HG03095 (cell line): ENCODE data around the gene GK2.

ENCODE experiments used
- ATAC-seq: cut with Tn5 transposase; IDR thresholded peaks from one replicate; pipeline ENCODE4 v1.9.1; 2021; ENCODE audit warnings: moderate library complexity; ENCODE audit not compliant: unreplicated experiment

The GK2 gene

GRCh38 chr4:79408063-79408462 lies at the start of gene GK2:
Gene GK2, minus strand, starts transcription at chr4:79408228. Its CDS starts 28 bp downstream, at chr4:79408200.
- ATAC-seq, result no peak

- ATAC-seq, result no peak
Observed at GRCh38 chr4:79455216-79455615, 47.2 kb upstream of the GK2 start.

GRCh38 chr4:79454656-79455055 lies 46.6 kb upstream of the GK2 start:
- ATAC-seq, result no peak

- ATAC-seq, result no peak
Observed at GRCh38 chr4:79450053-79450452, 42.0 kb upstream of the GK2 start.

- no peak for ATAC-seq
Observed at GRCh38 chr4:79446145-79446544, 38.1 kb upstream of the GK2 start.

- ATAC-seq, result no peak
Observed at GRCh38 chr4:79445371-79445781, 37.3 kb upstream of the GK2 start.

GRCh38 chr4:79442422-79442821 lies 34.4 kb upstream of the GK2 start:
- no peak for ATAC-seq

GRCh38 chr4:79439489-79439888 lies 31.5 kb upstream of the GK2 start:
- ATAC-seq, result no peak

- ATAC-seq, result no peak
Observed at GRCh38 chr4:79431839-79432238, 23.8 kb upstream of the GK2 start.

- ATAC-seq, result no peak
Observed at GRCh38 chr4:79429113-79429903, 21.3 kb upstream of the GK2 start.

- no peak for ATAC-seq
Observed at GRCh38 chr4:79426989-79427388, 19.0 kb upstream of the GK2 start.

GRCh38 chr4:79425586-79425985 lies 17.6 kb upstream of the GK2 start:
- no peak for ATAC-seq

GRCh38 chr4:79421483-79421882 lies 13.5 kb upstream of the GK2 start:
- ATAC-seq, result no peak

GRCh38 chr4:79413886-79414285 lies 5.9 kb upstream of the GK2 start:
- no peak for ATAC-seq

- no peak for ATAC-seq
Observed at GRCh38 chr4:79413032-79413885, 5.2 kb upstream of the GK2 start.

- no peak for ATAC-seq
Observed at GRCh38 chr4:79404666-79405065, 3.4 kb downstream of the GK2 start.

- ATAC-seq, result no peak
Observed at GRCh38 chr4:79403356-79403755, 4.7 kb downstream of the GK2 start.

GRCh38 chr4:79402332-79402851 lies 5.6 kb downstream of the GK2 start:
- ATAC-seq, result no peak

- ATAC-seq, result no peak
Observed at GRCh38 chr4:79399076-79399475, 9.0 kb downstream of the GK2 start.

- ATAC-seq, result no peak
Observed at GRCh38 chr4:79397951-79398350, 10.1 kb downstream of the GK2 start.

- no peak for ATAC-seq
Observed at GRCh38 chr4:79396794-79397193, 11.2 kb downstream of the GK2 start.

GRCh38 chr4:79395841-79396240 lies 12.2 kb downstream of the GK2 start:
- no peak for ATAC-seq
